DND-41 (cell line): ENCODE measurements around the gene KCNJ11.

Source experiments
- ATAC-seq: fragments of 200-7000 bp; cut with Tn5 transposase; 3 replicates; pipeline ENCODE4 v1.9.1; 2021; ENCODE audit warnings: low read depth; ENCODE audit not compliant: insufficient read depth
- DNase-seq: peaks from one replicate; pipeline ENCODE4 v3.0.0-alpha.2; 2020
- H2AFZ ChIP-seq: 2 replicates; pipeline ENCODE4 v1.6.0; 2012; ENCODE audit warnings: low read depth, low read length
- H3K27ac ChIP-seq: 2 replicates; pipeline ENCODE4 v1.5.1; 2012; ENCODE audit warnings: low read length, inconsistent platforms
- H3K27me3 ChIP-seq: fragments of 200-600 bp; sonication (generic); 2 replicates; pipeline ENCODE4 v1.6.0; 2012; ENCODE audit warnings: low read length, mild to moderate bottlenecking, inconsistent platforms; ENCODE audit not compliant: insufficient read depth, poor library complexity
- H3K36me3 ChIP-seq: 2 replicates; pipeline ENCODE4 v1.5.1; 2012; ENCODE audit warnings: low read length, inconsistent platforms; ENCODE audit not compliant: insufficient read depth
- H3K4me1 ChIP-seq: 2 replicates; pipeline ENCODE4 v1.5.1; 2012; ENCODE audit warnings: mild to moderate bottlenecking, low read length; ENCODE audit not compliant: insufficient read depth
- H3K4me2 ChIP-seq: 2 replicates; pipeline ENCODE4 v1.6.0; 2012; ENCODE audit warnings: mild to moderate bottlenecking, moderate library complexity, low read length, inconsistent platforms; ENCODE audit not compliant: insufficient read depth
- H3K4me3 ChIP-seq, 2 experiments: fragments of 200-600 bp in 1 of 2; shearing (Covaris generic) in 1 of 2; 2 replicates each; pipeline ENCODE4 v1.5.1; 2012 to 2016; ENCODE audit warnings: inconsistent platforms in 2 of 2, low read length in 2 of 2, mild to moderate bottlenecking in 2 of 2, low read depth in 1 of 2, moderate library complexity in 1 of 2
- H3K79me2 ChIP-seq: 2 replicates; pipeline ENCODE4 v1.6.0; 2012; ENCODE audit warnings: low read length, inconsistent platforms; ENCODE audit not compliant: insufficient read depth
- H3K9ac ChIP-seq: 2 replicates; pipeline ENCODE4 v1.6.0; 2012; ENCODE audit warnings: low read depth, mild to moderate bottlenecking, inconsistent platforms, low read length, moderate library complexity
- H3K9me3 ChIP-seq: 2 replicates; pipeline ENCODE4 v1.5.1; 2012; ENCODE audit warnings: low read length, moderate library complexity, mild to moderate bottlenecking, inconsistent platforms; ENCODE audit not compliant: insufficient read depth, severe bottlenecking
- H4K20me1 ChIP-seq: 2 replicates; pipeline ENCODE4 v1.6.0; 2012; ENCODE audit warnings: low read length; ENCODE audit not compliant: insufficient read depth
- CTCF ChIP-seq: IDR thresholded peaks from 2 replicates; pipeline ENCODE4 v1.5.1; 2012; ENCODE audit warnings: borderline replicate concordance, low read length, moderate library complexity, mild to moderate bottlenecking; ENCODE audit not compliant: poor library complexity, severe bottlenecking; ENCODE audit errors: extremely low read depth
- EZH2 ChIP-seq: IDR thresholded peaks from 3 replicates; pipeline ENCODE4 v1.6.1; 2012; ENCODE audit warnings: borderline replicate concordance, low read depth, mild to moderate bottlenecking, moderate library complexity, low read length, inconsistent platforms; ENCODE audit not compliant: severe bottlenecking

The KCNJ11 gene

DNA sequence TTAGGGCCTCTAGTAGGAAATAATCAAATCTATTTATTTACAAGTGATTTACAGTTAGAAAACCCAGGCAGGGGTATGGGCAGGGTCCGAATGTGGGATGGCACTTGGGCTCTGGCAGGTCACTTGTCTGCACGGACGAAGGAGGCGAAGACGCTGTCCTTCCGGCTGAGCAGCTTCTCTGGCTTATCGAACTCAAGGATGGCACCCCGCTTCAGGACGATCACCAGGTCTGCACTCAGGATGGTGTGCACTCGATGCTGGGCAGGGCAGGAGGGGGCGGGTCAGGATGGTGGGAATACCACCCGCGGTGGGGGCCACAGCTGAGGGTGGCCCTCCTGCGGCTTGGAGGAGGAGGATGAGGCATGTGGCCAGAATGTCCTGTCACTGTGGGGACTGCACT, 4.4 kb upstream of the KCNJ11 start:
- Histone ChIP-seq H2AFZ (no peak overlapping the region), H3K4me2 (no peak overlapping the region), H3K79me2 (peaks cover 9% of the 10 kb centered on the region), H3K27me3 (no peaks in the 10 kb centered on the region), H4K20me1 (no peaks in the 10 kb centered on the region), H3K9me3 (no peaks in the 10 kb centered on the region), H3K9ac (no peak overlapping the region), H3K27ac (no peak overlapping the region), H3K36me3 (peaks cover under 1% of the 10 kb centered on the region), H3K4me3 (no peak overlapping the region), H3K4me1 (peaks cover 27% of the 10 kb centered on the region)
- TF ChIP-seq CTCF (no peak), EZH2 (no peak)
- no peak for DNase-seq
- ATAC-seq = no peak

DNA sequence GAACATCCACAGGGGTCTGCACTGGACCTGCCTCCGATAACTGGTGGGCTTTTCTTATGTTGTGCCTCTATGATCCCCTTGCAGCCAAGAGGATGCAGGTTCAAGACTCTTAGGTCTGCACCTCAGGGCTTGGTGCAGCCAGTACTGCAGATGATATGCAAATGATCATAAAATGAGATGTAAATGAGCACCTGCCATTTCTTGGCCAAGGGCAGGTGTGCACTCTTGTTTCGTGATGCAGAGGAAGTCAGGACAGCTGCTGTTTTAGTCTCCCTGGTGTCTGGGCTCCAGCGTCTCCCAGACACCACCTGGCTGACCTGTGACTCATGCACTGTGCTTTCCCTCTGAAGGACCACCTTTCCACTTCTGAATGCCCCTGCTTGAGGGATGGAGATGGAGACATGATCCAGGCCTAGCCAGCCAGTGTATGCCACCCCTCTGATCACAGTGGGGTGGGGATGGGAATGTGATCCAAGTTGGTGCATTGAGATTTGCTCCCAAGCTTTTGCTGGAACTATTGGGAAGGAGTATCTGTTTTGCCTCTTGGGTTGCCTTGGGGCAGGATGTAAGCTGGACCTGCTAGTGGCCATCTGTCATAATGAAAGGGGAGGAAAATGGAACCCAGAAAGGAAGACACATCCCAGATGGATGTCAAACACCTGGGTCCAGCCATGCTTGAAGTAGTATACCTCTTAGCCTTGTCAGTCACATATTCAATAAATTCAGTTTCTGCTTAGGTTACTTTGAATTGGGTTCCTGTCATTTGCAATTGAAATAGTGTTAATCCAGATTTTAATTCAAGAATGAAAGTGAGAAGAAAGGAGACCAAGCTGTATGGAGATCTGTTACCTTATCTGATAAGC, 3.3 kb upstream of the KCNJ11 start:
- Histone ChIP-seq H3K9ac (no peak overlapping the region), H3K36me3 (peaks cover 12% of the 10 kb centered on the region), H3K4me1 (peaks cover 38% of the 10 kb centered on the region), H4K20me1 (0 out of 2 replicates have a peak, but pooled peaks cover 4% of the 10 kb centered on the region), H3K9me3 (no peaks in the 10 kb centered on the region), H3K27ac (no peak overlapping the region; the same call in 1 of the 2 replicates), H3K4me3 (no peak overlapping the region), H3K27me3 (no peaks in the 10 kb centered on the region), H3K4me2 (no peak overlapping the region), H3K79me2 (peaks cover 20% of the 10 kb centered on the region), H2AFZ (no peak overlapping the region)
- no peak for ATAC-seq
- no peak for TF ChIP-seq EZH2
- no peak for TF ChIP-seq CTCF
- no peak for DNase-seq

DNA sequence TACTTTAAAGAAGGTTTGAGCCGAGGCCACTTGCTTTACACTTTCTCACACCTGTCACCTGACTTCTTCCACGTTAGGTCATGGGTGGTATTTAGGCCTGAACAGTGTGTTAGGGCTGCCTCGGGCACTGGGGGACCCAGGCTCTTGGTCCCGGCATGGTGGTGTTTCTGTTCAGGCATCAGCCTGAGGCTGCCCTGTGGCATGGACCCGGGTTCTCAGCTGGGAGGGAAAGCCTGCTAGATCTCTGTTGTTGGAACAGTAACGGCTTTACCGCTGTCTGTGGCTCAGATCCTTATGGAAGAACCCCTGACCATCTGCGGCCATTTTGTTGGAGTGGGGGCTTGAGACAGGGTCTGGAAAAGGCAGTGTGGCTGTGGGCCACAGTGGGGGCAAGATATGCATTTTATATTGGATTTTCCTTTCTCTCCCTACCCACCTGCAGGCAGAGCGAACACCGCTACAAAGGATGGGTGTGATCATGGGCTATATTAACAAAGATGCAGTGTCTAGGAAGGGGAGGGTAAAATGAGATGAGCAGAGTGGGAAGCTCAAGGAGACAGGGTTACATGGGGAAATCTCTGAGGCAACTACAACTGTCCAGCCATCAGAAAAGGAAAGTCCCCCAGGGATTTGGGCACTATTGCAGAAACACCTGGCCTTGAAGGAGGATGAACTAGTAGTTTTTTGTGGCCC, 1.6 kb upstream of the KCNJ11 start:
- Histone ChIP-seq H3K4me1 (peaks cover 54% of the 10 kb centered on the region), H3K27me3 (no peaks in the 10 kb centered on the region), H3K4me2 (peak overlapping the region; percentile 83), H3K27ac (peak overlapping the region; percentile 80), H3K36me3 (peaks cover 28% of the 10 kb centered on the region), H4K20me1 (peaks cover 18% of the 10 kb centered on the region; the same call in 1 of the 2 replicates), H3K79me2 (peaks cover 37% of the 10 kb centered on the region), H3K4me3 (peak overlapping the region in 1 of 2 experiments; percentile 67; a peak in 3 of 4 replicates), H2AFZ (peak overlapping the region; percentile 69), H3K9me3 (no peaks in the 10 kb centered on the region), H3K9ac (peak overlapping the region; percentile 77)
- TF ChIP-seq CTCF (no peak), EZH2 (no peak)
- ATAC-seq (no peak), DNase-seq (no peak)
